ENCODE data around the gene ADCY1. TPM values are rescaled to one million over a fixed set of nuclear protein-coding genes. Genes with fewer than 3 reads are reported as not detected.

Gene ADCY1
- total and polyA plus RNA-seq, 4 donors: 0.33 to 20.1 (median 4.1) TPM

- H3K36me3 ChIP-seq (ENCODE audit: control insufficient read depth in 4 of 4, insufficient read depth in 3 of 4, low read depth in 1 of 4, low read length in 3 of 4): no peaks in the 10 kb centered on the region
- no peaks in the 10 kb centered on the region for H3K4me1 ChIP-seq (ENCODE audit: control insufficient read depth in 4 of 4, insufficient read depth in 4 of 4, low read length in 3 of 4)
- no peaks in the 10 kb centered on the region for H3K9me3 ChIP-seq (ENCODE audit: control insufficient read depth in 4 of 4, low read length in 3 of 4)
- no peak overlapping the region for H3K9ac ChIP-seq (ENCODE audit: low read depth in 1 of 2, low read length in 2 of 2)
- H3K27me3 ChIP-seq (ENCODE audit: control insufficient read depth in 4 of 4, insufficient read depth in 4 of 4, low read length in 3 of 4): no peaks in the 10 kb centered on the region
- no peak overlapping the region for H3K4me3 ChIP-seq (ENCODE audit: low read depth in 1 of 3, low read length in 3 of 3)
- H3K27ac ChIP-seq (ENCODE audit: low read depth in 1 of 2, low read length in 2 of 2): no peak overlapping the region
- no peak for DNase-seq (ENCODE audit: low spot score)
- 89% methylated on average over 2 of the region's 2 CpGs for WGBS
- TF ChIP-seq SP1 (IDR thresholded peaks at IDR 0.05) (no peak), RAD21 (IDR thresholded peaks at IDR 0.05) (no peak), JUND (IDR thresholded peaks at IDR 0.05) (no peak), FOXA1 (IDR thresholded peaks at IDR 0.05) (no peak), NR2F2 (IDR thresholded peaks at IDR 0.05) (no peak), TAF1 (conservative IDR thresholded peaks at IDR 0.05) (no peak), HNF4G (IDR thresholded peaks at IDR 0.05) (no peak)
These were observed 78.5 kb downstream of the ADCY1 start for GRCh38 chr7:45652630-45653029.

- H3K27ac ChIP-seq (ENCODE audit: low read depth in 1 of 2, low read length in 2 of 2): no peak overlapping the region
- H3K9me3 ChIP-seq (ENCODE audit: control insufficient read depth in 4 of 4, low read length in 3 of 4): no peaks in the 10 kb centered on the region
- no peak overlapping the region for H3K4me3 ChIP-seq (ENCODE audit: low read depth in 1 of 3, low read length in 3 of 3)
- no peaks in the 10 kb centered on the region for H3K27me3 ChIP-seq (ENCODE audit: control insufficient read depth in 4 of 4, insufficient read depth in 4 of 4, low read length in 3 of 4)
- H3K9ac ChIP-seq (ENCODE audit: low read depth in 1 of 2, low read length in 2 of 2): no peak overlapping the region
- TF ChIP-seq GABPA (IDR thresholded peaks at IDR 0.05 in 1 of 2, conservative IDR thresholded peaks at IDR 0.05 in 1 of 2): no peak
- no peak for TF ChIP-seq RXRA (IDR thresholded peaks at IDR 0.05)
- TF ChIP-seq REST (IDR thresholded peaks at IDR 0.05): no peak
- no peak for TF ChIP-seq EGR1 (IDR thresholded peaks at IDR 0.05; ENCODE audit: low read depth in 2 of 2)
- TF ChIP-seq HNF4A (conservative IDR thresholded peaks at IDR 0.05): no peak
- TF ChIP-seq SP1 (IDR thresholded peaks at IDR 0.05): no peak
- TF ChIP-seq, protein P1, sequence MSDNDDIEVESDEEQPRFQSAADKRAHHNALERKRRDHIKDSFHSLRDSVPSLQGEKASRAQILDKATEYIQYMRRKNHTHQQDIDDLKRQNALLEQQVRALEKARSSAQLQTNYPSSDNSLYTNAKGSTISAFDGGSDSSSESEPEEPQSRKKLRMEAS (IDR thresholded peaks at IDR 0.05): no peak
- no peak for TF ChIP-seq HNF4G (IDR thresholded peaks at IDR 0.05)
- no peak for TF ChIP-seq ZBTB33 (IDR thresholded peaks at IDR 0.05)
- TF ChIP-seq ATF3 (IDR thresholded peaks at IDR 0.05): no peak
- no peak for TF ChIP-seq YY1 (IDR thresholded peaks at IDR 0.05)
- TF ChIP-seq CTCF (IDR thresholded peaks at IDR 0.05; ENCODE audit: low read depth, low read length, missing input control): no peak
- TF ChIP-seq RAD21 (IDR thresholded peaks at IDR 0.05): no peak
- no peak for TF ChIP-seq TAF1 (conservative IDR thresholded peaks at IDR 0.05)
- TF ChIP-seq JUND (IDR thresholded peaks at IDR 0.05): no peak
- TF ChIP-seq FOXA2 (IDR thresholded peaks at IDR 0.05): no peak
- TF ChIP-seq FOXA1 (IDR thresholded peaks at IDR 0.05): no peak
- TF ChIP-seq NR2F2 (IDR thresholded peaks at IDR 0.05): no peak
- no peaks in the 10 kb centered on the region for H3K4me1 ChIP-seq (ENCODE audit: control insufficient read depth in 4 of 4, insufficient read depth in 4 of 4, low read length in 3 of 4)
- no peaks in the 10 kb centered on the region for H3K36me3 ChIP-seq (ENCODE audit: control insufficient read depth in 4 of 4, insufficient read depth in 3 of 4, low read depth in 1 of 4, low read length in 3 of 4)
- no peak for DNase-seq (ENCODE audit: low spot score)
- 85% methylated on average over 4 of the region's 4 CpGs for WGBS
These were observed 79.2 kb downstream of the ADCY1 start for GRCh38 chr7:45653209-45653907.

All from liver (tissue), 9 donors.